GM18519 (cell line): Measurements from ENCODE around the gene ATP2C1.

ENCODE experiments used
- ATAC-seq: cut with Tn5 transposase; IDR thresholded peaks from one replicate; pipeline ENCODE4 v1.9.1; 2021; ENCODE audit warnings: mild to moderate bottlenecking, moderate library complexity; ENCODE audit not compliant: unreplicated experiment, low FRiP score

Gene ATP2C1

DNA sequence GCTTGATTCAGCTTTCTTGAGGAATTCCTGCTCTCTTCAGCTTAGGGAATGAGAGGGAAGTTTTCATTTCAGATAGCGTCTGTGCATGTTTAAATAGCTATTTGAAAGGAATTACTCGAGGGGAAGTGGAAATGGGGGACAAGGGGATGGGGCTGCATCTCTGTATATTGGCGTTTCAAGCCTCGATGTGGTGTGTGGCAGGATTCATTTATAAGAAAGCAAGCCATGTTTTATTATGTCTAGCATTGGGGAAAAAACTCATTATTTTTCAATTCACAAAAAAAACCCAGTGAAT lies 1.0 kb downstream of the ATP2C1 start:
- ATAC-seq = no peak

DNA sequence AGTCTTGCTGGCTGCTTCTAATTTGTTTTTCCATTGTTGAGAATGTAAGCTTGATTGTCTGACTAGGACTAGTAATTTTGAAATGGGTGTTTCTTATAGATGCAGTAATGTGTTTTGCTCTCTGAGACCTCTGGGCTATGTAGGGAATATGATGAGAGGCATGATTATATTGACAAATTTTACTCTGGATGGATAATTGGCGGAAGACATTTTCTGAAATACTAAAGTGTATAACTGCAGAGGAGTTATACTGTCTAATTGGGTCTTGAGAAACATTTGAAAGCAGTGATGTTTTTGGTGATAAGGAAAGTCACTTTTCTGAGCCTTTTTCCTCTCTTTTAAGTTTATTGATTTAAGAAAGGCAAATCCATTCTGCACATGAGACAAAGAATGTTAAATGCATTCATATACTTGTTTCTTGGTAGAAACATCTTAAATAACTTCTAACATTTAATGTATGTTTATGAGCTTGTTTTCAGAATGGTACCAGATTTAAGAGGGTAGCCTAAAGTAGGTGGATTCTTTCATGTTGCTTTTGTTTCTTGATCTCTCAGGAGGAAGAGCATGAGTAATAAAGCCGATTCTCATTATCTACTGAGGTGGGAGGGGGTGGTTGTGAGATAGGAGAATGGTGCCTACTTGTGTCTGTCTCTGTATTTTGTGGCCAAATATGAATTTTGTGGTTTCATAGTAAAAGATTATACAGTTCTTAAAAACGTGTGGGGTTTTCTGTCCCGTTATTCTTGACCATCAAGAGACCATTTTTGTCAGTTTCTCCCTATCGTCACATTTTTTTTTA lies 2.0 kb downstream of the ATP2C1 start:
- ATAC-seq = no peak

DNA sequence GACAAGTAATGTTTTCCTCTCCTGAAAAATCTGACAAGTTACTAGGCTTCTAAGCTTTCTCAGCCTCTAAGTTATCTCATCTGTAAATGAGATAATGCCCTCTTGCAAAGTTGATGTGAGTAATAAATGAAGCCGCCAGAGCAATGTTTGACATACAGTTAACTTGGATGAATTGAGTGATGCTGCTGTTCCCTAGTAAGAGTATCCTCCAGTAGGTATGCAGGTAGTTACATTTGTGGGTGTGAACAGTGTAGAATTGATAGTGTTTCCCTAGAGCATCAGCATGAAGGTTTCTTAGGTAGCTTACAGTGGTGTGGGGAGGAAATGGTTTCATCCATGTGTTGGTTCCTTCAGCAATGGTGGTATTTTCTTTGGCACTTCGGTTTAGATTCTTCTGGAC lies 3.4 kb downstream of the ATP2C1 start:
- no peak for ATAC-seq

DNA sequence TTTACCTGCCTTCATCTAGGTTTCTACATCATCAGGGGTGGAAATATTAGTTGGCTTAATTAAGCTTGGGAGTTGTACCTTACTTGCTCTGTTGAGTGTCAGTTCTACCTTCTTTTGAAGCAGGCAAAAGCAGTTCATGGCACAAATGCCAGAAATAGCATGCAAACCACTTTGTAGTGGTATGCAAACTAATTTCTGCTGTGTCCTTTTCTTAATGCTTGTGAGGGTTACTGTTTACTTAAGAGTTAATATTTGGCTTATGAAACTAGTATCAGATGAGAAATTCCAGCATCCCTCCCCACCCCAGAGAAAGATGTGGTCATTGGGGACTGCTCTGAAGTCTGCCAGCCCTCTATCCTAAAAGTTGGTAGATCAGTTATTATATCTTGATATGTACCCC lies 7.1 kb downstream of the ATP2C1 start:
- ATAC-seq = no peak

GRCh38 chr3:130901463-130902204 lies 7.8 kb downstream of the ATP2C1 start:
- no peak for ATAC-seq

DNA sequence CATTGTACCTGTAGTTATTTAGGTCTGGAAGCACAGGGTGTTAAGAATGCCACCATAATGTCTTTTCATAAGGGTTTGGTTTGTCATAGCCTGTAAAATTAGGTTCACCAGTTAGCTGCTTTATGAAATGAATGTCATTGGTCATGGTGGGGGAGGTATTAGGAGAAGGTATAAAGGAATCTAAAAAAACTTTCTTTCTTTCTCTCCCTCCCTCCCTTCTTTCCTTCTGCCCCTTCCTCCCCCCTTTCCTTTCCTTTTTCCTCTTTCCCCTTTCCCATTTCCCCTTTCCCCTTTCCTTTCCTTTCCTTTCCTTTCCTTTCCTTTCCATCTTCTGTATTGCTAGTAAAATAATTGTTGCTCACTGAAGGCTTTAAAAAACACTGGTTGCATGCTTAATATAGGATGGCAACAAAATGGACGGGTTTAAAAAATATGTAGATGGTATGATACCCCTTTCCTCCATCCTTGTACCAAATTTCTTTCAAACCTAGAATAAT lies 9.6 kb downstream of the ATP2C1 start:
- ATAC-seq = no peak

DNA sequence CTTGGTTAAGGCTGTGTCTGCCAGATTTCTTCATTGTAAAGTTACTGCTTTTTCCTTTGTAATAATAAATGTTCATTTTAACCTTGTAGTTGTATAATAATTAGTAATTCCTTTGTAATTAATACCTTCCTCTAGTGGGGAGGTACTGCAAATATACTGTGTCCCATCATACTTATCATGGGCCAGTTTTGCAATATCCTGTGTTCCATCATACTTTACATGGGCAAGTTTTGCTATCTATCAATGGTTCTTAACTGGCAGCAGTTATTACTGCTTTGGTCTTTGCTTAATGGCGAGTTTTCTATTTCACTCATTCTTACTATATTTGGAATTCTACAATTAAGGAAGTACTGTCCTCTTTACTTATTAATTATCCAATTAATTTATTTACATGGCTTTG lies 10.6 kb downstream of the ATP2C1 start:
- no peak for ATAC-seq

DNA sequence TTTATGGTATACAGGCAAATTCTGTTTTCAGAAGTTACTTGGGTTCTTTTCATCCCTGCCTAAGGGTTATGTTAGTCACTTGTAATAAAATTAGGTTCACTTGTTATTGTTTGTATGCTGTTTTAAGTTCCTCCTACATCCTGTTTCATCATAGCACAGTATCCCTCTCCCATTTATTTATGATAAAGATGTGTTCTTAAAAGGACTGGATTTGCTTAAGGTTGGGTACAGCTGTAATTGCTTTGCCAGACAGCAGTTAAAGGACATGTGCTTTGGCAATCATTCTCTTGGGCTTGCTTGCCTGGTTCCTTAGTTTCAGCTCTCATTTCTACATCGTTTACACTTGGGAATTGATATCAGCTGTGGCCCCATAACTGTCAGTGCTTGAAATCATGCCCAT lies 11.7 kb downstream of the ATP2C1 start:
- no peak for ATAC-seq

DNA sequence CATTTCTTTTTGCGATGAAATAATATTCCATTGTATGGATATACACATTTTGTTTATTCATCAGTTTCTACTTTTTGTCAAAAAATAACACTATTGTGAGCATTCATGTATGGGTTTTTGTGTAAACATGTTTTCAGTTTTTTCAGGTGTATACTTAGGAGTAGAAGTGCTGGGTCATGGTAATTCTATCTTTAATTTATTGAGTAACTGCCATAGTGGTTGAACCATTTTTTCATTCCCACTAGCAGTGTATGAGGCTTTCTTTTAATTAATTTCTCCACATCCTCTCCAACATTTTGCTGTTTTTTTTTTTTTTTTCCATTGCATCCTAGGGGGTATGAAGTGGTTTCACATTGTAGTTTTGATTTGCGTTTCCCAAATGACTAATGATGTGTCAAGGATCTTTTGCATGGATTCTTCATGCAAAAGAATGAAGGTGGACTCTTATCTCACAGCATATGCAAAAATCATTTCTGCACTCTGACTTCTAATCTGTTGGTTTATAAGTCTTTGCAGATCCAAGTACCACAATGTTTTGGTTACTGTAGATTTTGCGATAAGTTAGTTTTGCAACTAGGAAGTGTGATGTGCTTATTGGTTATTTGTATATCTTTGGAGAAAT lies 12.6 kb downstream of the ATP2C1 start:
- no peak for ATAC-seq

DNA sequence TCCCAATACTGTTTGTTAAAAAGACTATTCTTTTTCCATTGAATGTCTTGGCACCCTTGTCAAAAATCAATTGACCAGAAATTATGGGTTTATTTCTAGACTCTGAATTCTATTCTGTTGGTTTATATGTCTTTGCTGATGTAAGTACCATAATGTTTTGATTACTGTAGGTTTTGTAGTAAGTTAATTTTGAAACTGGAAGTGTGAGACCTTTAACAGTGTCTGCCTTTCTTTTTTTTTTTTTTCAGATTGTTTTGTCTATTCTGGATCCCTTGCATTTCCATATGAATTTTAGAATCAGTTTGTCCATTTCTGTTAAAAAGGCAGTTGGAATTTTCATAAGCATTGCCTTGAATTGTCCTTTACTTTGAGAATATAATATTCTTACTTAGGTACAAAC lies 13.6 kb downstream of the ATP2C1 start:
- ATAC-seq = no peak

GRCh38 chr3:130907966-130908365 lies 14.1 kb downstream of the ATP2C1 start:
- ATAC-seq = peak; percentile 47

GRCh38 chr3:130915567-130916292 lies 21.8 kb downstream of the ATP2C1 start:
- no peak for ATAC-seq

DNA sequence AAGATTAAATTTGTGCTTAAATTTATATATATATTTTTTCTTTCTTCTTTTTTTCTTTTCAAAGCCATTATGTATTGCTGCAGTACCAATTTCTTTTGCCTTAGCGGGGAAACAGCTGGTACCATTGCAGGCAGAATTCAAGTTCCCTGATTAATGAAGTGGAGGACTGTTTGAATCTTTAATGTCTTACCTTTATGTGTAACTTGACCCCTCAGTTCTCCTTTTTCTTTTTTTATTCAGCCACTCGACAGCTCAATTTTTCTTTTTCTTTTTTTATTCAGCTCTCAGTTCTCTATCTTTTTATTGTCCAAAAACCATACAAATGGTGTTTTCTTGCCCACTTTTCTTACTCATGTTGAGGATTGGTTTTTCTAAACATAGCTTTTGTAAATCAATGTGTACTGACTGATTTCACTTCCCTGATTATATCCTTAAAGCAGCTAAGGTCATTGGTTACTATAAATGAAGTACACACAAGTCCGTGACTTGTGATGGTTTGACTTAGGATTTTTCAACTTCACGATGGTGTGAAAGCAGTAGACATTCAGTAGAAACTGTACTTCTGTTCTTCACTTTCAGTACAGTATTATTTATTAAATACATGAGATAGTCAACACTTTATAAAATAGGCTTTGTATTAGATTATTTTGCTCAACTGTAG lies 22.8 kb downstream of the ATP2C1 start:
- peak; percentile 87 for ATAC-seq

DNA sequence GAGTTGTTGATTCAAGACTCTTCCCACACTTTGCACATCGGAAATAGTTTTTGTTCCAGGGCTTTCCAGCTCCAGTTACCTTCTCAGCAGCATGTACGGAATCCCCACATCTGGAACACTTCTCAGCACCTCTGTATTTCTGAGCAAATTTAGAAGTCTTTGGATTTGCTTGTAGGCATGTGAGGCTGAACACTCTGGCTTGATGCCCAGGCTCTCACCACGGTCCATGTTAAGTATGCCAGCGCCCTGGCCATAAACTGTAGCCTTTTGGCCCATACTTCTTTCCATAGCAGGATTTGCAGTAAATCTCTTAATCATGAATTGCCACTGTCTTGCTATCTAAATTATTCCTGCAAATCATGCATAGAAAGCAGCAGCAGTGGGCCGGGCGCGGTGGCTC lies 24.4 kb downstream of the ATP2C1 start:
- no peak for ATAC-seq

DNA sequence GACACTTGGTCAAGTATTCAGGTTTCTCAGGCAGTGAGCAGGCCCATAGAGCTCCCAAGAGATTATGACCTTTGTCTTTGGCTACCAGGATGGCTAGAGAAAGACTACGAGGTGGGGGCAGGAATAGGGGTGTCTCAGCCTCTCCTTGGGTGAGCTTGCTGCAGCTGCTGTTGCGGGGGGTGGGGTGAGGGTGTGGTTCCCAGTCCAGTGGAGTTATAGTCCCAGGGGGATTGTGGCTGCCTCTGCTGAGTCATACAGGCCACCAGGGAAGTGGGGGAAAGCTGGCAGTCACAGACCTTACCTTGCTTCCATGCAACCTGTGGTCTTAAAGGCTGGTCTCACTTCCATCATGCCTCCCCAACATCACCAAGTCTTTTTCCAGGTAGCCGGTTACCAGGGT lies 31.7 kb downstream of the ATP2C1 start:
- peak; percentile 43 for ATAC-seq

- no peak for ATAC-seq
Measured at GRCh38 chr3:130926504-130926903, 32.6 kb downstream of the ATP2C1 start.

DNA sequence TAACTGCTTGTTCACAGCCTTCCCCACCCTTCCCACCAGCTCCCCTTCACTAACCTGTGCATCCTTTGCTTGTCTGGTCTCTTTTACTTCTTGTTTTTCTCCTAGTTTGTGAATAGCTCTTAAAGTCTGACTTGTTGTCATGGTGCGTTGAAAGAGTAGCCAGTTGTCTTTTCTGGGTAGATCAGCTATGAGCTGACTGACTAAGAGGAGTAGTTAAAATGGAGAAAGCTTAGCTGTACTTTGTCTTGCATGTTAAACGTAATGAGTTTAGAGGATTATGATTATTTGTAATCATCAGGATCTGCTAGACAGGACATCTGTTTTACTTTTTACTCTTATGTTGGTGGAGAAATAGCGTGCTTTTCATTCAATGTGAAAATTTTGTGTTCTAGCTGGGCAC lies 35.9 kb downstream of the ATP2C1 start:
- ATAC-seq = no peak

DNA sequence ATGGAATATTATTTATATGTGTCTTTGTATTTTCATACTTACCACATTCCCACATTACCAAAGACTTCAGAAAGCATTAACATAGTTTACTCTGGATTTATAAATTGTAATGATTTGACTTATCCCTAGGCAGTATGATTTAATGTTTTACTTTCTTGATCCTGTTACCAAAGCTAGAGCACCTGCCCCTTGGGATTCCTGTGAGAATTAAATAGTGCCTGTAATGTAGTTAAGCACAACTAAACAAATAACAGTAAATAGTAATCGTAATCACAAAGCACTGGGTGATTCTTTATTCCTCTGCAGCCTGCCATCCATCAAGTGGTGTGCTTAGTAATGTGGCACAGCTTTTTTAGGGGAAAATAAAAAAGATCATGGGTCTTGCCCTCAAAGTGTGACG lies 39.1 kb downstream of the ATP2C1 start:
- no peak for ATAC-seq

DNA sequence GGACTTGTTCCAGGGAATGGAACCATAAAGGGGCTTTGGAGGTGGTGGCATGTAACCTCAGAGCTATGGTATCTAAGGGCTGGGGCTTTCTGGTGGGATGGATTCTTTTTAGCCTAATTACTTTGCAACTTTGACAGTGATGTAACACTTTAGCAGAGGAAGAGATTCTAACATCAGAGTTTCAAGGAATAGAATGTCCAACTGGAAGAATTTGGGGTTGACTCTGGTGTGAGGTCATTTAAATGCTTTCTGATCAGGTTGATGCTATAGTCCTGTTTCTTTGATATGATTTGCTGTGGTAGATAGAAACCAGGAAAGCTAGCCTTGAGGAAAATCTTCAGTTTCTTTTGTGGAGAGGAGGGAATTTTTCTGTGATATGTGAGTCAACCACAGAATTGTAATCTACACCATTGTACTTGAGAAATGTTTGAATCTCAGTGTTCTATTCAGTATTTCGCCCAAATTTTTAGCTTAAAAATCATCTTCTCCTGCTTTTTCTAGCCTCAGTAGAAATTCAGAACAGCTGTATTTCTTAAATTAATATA lies 40.0 kb downstream of the ATP2C1 start:
- no peak for ATAC-seq

GRCh38 chr3:130934442-130935089 lies 40.7 kb downstream of the ATP2C1 start:
- no peak for ATAC-seq
